Measurements from ENCODE around the gene TRIM10. TPM values are rescaled to one million over a fixed set of nuclear protein-coding genes. Genes with fewer than 3 reads are reported as not detected.
A peak's percentile ranks its signal among the peaks of the same experiment; 100 is the strongest.
"Not testable (repeated sequence)": the region's sequence is repeated elsewhere in the genome, so short reads cannot be mapped to it uniquely, and the experiment has no call there.

The TRIM10 gene
- total and polyA plus RNA-seq, 2 donors (not counting 1 experiment from before 2014, with no cell fraction given) = not detected

- Histone ChIP-seq H3K9ac (ENCODE audit: insufficient read depth, low read length) (no peak overlapping the region), H3K27me3 (ENCODE audit: control insufficient read depth, insufficient read depth, low read length) (peaks cover 3% of the 10 kb centered on the region), H3K9me3 (ENCODE audit: control insufficient read depth, insufficient read depth, low read depth, low read length) (no peaks in the 10 kb centered on the region), H3K36me3 (ENCODE audit: control insufficient read depth, insufficient read depth, low read length) (no peaks in the 10 kb centered on the region), H3K4me2 (ENCODE audit: extremely low read depth, insufficient read depth, low read length) (no peak overlapping the region), H3K79me2 (ENCODE audit: control insufficient read depth, insufficient read depth, low read length) (no peaks in the 10 kb centered on the region), H4K20me1 (ENCODE audit: control insufficient read depth, extremely low read depth, insufficient read depth, low read length) (no peaks in the 10 kb centered on the region), H2AFZ (ENCODE audit: low read length) (no peak overlapping the region), H3K4me3 (replicated peaks in 1 of 4; ENCODE audit: control extremely low read depth in 1 of 4, insufficient read depth in 1 of 4, low read depth in 3 of 4, low read length in 4 of 4) (no peak overlapping the region), H3K27ac (ENCODE audit: insufficient read depth, low read length) (no peak overlapping the region), H3K4me1 (ENCODE audit: control insufficient read depth, extremely low read depth, insufficient read depth, low read length) (no peaks in the 10 kb centered on the region)
- DNase-seq (ENCODE audit: low read depth in 2 of 2) = no peak
- TF ChIP-seq CTCF (conservative IDR thresholded peaks at IDR 0.05 in 1 of 2, IDR thresholded peaks at IDR 0.05 in 1 of 2; ENCODE audit: low read depth in 1 of 2, low read length in 2 of 2) = no peak
- TF ChIP-seq EZH2 (IDR thresholded peaks at IDR 0.05; ENCODE audit: low read length, missing control alignments) = no peak
Observed at GRCh38 chr6:30121446-30122366, 39.3 kb downstream of the TRIM10 start.

- H3K27me3 ChIP-seq (ENCODE audit: control insufficient read depth, insufficient read depth, low read length); H3K9ac ChIP-seq (ENCODE audit: insufficient read depth, low read length); H2AFZ ChIP-seq (ENCODE audit: low read length); H4K20me1 ChIP-seq (ENCODE audit: control insufficient read depth, extremely low read depth, insufficient read depth, low read length); H3K4me2 ChIP-seq (ENCODE audit: extremely low read depth, insufficient read depth, low read length); H3K79me2 ChIP-seq (ENCODE audit: control insufficient read depth, insufficient read depth, low read length); DNase-seq (ENCODE audit: low read depth in 2 of 2); H3K36me3 ChIP-seq (ENCODE audit: control insufficient read depth, insufficient read depth, low read length); H3K4me3 ChIP-seq (replicated peaks in 1 of 4; ENCODE audit: control extremely low read depth in 1 of 4, insufficient read depth in 1 of 4, low read depth in 3 of 4, low read length in 4 of 4); H3K27ac ChIP-seq (ENCODE audit: insufficient read depth, low read length); H3K9me3 ChIP-seq (ENCODE audit: control insufficient read depth, insufficient read depth, low read depth, low read length); H3K4me1 ChIP-seq (ENCODE audit: control insufficient read depth, extremely low read depth, insufficient read depth, low read length): not testable (repeated sequence)
Observed at GRCh38 chr6:30118691-30119090, 42.3 kb downstream of the TRIM10 start.

GRCh38 chr6:30116724-30117123, 44.3 kb downstream of the TRIM10 start:
- H3K27ac ChIP-seq (ENCODE audit: insufficient read depth, low read length) = no peak overlapping the region
- no peaks in the 10 kb centered on the region for H4K20me1 ChIP-seq (ENCODE audit: control insufficient read depth, extremely low read depth, insufficient read depth, low read length)
- H3K4me3 ChIP-seq (replicated peaks in 1 of 4; ENCODE audit: control extremely low read depth in 1 of 4, insufficient read depth in 1 of 4, low read depth in 3 of 4, low read length in 4 of 4) = no peak overlapping the region
- DNase-seq (ENCODE audit: low read depth in 2 of 2) = no peak
- H3K4me2 ChIP-seq (ENCODE audit: extremely low read depth, insufficient read depth, low read length) = no peak overlapping the region
- H3K36me3 ChIP-seq (ENCODE audit: control insufficient read depth, insufficient read depth, low read length) = no peaks in the 10 kb centered on the region
- TF ChIP-seq CTCF (conservative IDR thresholded peaks at IDR 0.05 in 1 of 2, IDR thresholded peaks at IDR 0.05 in 1 of 2; ENCODE audit: low read depth in 1 of 2, low read length in 2 of 2) (peak in 1 of 2 donors; percentile 4), EZH2 (IDR thresholded peaks at IDR 0.05; ENCODE audit: low read length, missing control alignments) (no peak)
- peaks cover 10% of the 10 kb centered on the region for H3K27me3 ChIP-seq (ENCODE audit: control insufficient read depth, insufficient read depth, low read length)
- no peaks in the 10 kb centered on the region for H3K9me3 ChIP-seq (ENCODE audit: control insufficient read depth, insufficient read depth, low read depth, low read length)
- H2AFZ ChIP-seq (ENCODE audit: low read length) = no peak overlapping the region
- H3K9ac ChIP-seq (ENCODE audit: insufficient read depth, low read length) = no peak overlapping the region
- no peaks in the 10 kb centered on the region for H3K79me2 ChIP-seq (ENCODE audit: control insufficient read depth, insufficient read depth, low read length)
- H3K4me1 ChIP-seq (ENCODE audit: control insufficient read depth, extremely low read depth, insufficient read depth, low read length) = no peaks in the 10 kb centered on the region
